T-helper 2 cell treated with Interferon-gamma antibody and Interleukin-4, amounts not matched to agents 100 ng/mL and 5 ng/mL, for 36 hours (primary cell): ENCODE results near the gene TTC6. TPM values are rescaled to one million over a fixed set of nuclear protein-coding genes. Genes with fewer than 3 reads are reported as not detected.

Experiments used
- intact Hi-C: fragments of 100-400 bp; cut with micrococcal nuclease; formaldehyde crosslinking; loops from one replicate; pipeline ENCODE4 v1.15.1; 2023
- total RNA-seq: library from RNA; stranded (reverse); gene quantifications from 2 replicates; pipeline ENCODE4 v1.2.3, GENCODE V29; 2022

TTC6 gene
- total RNA-seq, 1 donor from 2014 or later: not detected

- intact Hi-C loops: no loop called here
These were observed 23.1 kb downstream of the TTC6 start for GRCh38 chr14:37618498-37619028.

- intact Hi-C loops: no loop called here
These were observed 25.4 kb downstream of the TTC6 start for GRCh38 chr14:37620856-37621255.

GRCh38 chr14:37622231-37622923 is 26.9 kb downstream of the TTC6 start:
- intact Hi-C loops: no loop called here

- intact Hi-C loops: no loop called here
These were observed 28.1 kb downstream of the TTC6 start for GRCh38 chr14:37623426-37623951.

GRCh38 chr14:37623971-37624370 is 28.5 kb downstream of the TTC6 start:
- intact Hi-C loops: no loop called here

- intact Hi-C loops: no loop called here
These were observed 30.5 kb downstream of the TTC6 start for GRCh38 chr14:37625597-37626595.

- intact Hi-C loops: no loop called here
These were observed 41.9 kb downstream of the TTC6 start for GRCh38 chr14:37637341-37637740.

GRCh38 chr14:37638599-37638998 is 43.2 kb downstream of the TTC6 start:
- intact Hi-C loops: no loop called here

- intact Hi-C loops: no loop called here
These were observed 45.7 kb downstream of the TTC6 start for GRCh38 chr14:37641117-37641516.

GRCh38 chr14:37642125-37642524 is 46.7 kb downstream of the TTC6 start:
- intact Hi-C loops: no loop called here

GRCh38 chr14:37643701-37644100 is 48.3 kb downstream of the TTC6 start:
- intact Hi-C loops: no loop called here

Other genes with a start within 250 kb of the TTC6 start
- gene FOXA1, start 380 bp upstream of the TTC6 start, total RNA-seq: not detected in 2 replicates